GM12801 (cell line): ENCODE measurements around the gene CT47C1.

ENCODE experiments used
- TF ChIP-seq, protein P1 (sequence below): IDR thresholded peaks from one replicate; pipeline ENCODE4 v1.5.1; 2011; ENCODE audit warnings: control low read depth; ENCODE audit not compliant: insufficient read length; ENCODE audit errors: extremely low read depth

Gene CT47C1

DNA sequence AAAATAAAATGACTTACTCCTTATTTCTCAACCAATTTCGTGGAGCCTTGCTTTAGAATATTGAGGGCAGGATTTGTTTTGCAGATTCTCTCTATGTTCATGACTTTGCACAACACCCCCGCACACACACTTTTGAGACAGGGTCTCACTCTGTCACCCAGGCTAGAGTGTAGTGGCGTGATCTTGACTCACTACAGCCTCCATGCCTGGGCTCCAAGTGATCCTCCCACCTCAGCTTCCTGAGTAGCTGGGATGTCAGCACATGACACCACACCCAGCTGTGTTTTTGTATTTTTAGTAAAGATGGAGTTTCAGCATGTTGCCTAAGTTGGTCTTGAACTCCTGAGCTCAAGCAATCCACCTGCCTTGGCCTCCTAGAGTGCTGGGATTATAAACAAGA is 12.0 kb downstream of the CT47C1 start:
- TF ChIP-seq, protein P1, sequence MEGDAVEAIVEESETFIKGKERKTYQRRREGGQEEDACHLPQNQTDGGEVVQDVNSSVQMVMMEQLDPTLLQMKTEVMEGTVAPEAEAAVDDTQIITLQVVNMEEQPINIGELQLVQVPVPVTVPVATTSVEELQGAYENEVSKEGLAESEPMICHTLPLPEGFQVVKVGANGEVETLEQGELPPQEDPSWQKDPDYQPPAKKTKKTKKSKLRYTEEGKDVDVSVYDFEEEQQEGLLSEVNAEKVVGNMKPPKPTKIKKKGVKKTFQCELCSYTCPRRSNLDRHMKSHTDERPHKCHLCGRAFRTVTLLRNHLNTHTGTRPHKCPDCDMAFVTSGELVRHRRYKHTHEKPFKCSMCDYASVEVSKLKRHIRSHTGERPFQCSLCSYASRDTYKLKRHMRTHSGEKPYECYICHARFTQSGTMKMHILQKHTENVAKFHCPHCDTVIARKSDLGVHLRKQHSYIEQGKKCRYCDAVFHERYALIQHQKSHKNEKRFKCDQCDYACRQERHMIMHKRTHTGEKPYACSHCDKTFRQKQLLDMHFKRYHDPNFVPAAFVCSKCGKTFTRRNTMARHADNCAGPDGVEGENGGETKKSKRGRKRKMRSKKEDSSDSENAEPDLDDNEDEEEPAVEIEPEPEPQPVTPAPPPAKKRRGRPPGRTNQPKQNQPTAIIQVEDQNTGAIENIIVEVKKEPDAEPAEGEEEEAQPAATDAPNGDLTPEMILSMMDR, result no peak

DNA sequence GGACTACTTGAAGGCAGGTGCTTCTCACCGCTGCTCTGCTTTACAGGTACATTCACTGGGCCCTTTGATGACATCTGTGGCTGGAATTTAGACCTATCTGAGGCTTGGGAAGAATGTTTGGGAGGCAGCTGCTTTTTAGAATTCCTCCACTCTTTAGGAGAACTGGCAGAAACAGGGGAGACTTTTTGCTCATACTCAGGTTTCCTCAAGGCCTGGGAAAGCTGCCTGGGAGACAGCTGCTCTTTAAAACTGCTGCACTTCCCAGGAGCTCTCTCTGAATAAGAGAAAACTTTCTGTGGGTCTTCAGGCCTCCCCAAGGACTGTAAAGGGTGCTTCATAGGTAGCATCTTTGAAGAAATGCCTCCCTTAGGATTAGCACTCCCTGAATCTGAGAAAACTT is 14.3 kb downstream of the CT47C1 start:
- TF ChIP-seq, protein P1, result no peak

DNA sequence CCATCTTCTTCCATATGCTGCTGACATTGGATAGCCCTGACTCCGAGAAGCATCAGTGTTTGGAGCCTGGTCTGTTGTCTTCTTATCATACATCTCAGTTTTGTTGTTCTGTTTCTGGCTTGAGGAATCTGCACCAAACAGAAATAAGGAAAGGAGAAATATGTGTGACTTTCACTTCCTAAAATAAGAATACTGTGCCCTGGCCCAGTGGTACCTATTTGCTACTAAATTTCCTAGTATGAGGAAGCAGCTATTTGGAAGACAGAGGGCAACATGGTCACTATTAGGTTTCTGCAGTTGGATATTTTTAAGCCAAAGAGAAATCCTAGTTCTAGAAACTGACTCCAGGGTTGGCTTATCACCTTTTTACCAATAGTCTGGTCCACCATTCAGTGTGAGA is 16.8 kb downstream of the CT47C1 start:
- TF ChIP-seq, protein P1, result no peak

DNA sequence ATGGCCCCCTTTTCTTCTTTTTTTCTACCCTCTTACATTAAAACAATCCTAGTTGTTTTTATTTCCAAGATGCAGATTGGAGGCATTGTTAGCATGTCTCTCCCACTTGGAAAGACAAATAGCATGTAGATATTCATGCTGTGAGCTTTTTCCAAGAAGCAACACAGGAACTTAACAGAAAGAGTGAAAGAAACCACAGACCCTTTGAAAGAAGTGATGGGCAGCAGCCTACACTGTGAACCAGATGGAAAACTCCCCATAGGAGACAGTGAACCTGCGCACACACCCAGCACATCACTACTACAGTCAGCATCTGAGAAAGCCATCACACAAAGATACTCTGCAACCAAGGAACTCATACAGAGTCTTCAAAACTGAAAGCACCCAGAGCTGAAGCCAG is 17.8 kb downstream of the CT47C1 start:
- TF ChIP-seq, protein P1, result no peak

DNA sequence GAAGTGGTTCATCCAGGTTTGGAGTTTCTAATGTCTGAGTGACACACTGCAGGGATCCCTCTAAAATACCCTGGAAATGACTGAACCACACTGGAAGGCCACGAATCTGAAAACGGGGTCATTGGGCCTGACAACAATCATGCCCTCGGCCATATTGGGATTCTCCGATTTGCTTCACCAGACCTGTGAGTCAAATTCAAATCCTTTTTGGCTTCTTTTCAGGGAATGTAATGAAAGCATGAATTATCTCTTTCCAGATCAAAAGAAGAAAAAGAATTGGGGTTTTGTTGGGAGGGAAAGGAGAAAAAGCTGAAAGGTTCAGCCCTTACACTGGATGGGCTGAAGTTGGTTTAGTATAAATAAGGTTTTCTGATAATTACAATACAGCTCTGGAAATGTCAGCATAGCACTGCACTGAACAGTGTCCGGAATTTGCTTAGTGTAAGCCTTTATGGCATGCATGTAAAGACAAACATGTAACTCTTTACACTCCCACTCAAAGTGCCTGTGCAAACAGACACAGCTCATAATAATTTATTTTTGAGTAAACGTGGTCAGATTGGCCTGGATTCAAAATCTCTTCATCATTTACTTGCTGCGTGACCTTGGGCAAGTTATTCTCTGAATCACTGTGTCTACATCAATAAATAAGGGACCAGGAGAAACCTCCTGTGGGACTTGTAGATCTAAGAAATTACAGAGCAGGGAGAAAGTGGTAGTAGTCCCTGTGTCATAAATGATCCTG is 21.4 kb downstream of the CT47C1 start:
- TF ChIP-seq, protein P1, result no peak

DNA sequence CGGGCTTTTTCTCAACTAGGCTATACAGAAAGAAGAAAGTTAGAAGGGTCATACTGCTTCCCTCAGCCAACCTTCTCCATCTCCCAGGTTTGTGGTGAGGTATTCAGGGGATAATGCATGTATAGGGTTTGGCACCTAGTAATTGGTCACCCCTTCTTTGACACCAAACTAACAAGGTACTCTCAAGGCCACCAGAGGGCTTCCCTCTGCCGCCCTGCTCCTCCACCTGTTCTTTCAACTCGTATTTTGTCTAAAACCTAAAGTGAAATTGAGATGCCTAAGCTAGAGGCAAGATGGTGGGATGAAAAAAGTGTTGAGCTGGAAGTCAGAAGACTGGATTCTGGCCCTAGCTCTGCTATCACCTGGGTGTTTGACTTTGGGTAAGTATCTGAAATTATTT is 22.0 kb downstream of the CT47C1 start:
- TF ChIP-seq, protein P1, result no peak

DNA sequence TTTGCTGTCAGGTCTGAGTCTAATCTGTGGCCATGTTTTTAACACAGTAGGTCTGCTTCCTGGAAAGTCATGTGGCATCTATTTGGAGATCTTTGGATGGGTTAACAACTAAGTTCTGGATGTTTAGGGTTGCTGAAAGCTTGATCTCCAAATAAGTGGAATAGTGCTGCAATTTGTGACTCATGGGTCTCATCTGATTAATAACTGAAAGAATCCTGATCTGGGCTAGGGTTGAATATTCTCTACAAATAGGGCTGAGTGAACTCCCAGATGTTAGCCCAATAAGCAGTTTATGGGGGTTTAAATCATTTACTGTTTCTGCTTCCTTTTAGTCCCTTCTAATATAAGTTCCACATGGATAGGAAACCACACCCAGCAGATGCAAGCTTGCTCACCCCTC is 23.1 kb downstream of the CT47C1 start:
- TF ChIP-seq, protein P1, result no peak
